MM.1S (cell line): ENCODE measurements around the gene ZFHX3.

ENCODE experiments used
- DNase-seq: peaks from one replicate; pipeline ENCODE4 v3.0.0-alpha.2; 2015
- H2AFZ ChIP-seq: fragments of 300-600 bp; sonication (generic); 2 replicates; pipeline ENCODE4 v1.6.0; 2016; ENCODE audit warnings: antibody characterized with exemption, low read length
- H3F3A ChIP-seq: fragments of 300-600 bp; sonication (generic); 2 replicates; pipeline ENCODE4 v1.6.1; 2016; ENCODE audit warnings: mild to moderate bottlenecking, antibody characterized with exemption, low read length, moderate library complexity, mixed read lengths; ENCODE audit not compliant: insufficient read depth
- H3K27ac ChIP-seq: fragments of 300-600 bp; sonication (generic); 2 replicates; pipeline ENCODE4 v1.5.1; 2016; ENCODE audit warnings: mild to moderate bottlenecking, low read length
- H3K27me3 ChIP-seq: fragments of 300-600 bp; sonication (generic); replicated peaks from 2 replicates; pipeline ENCODE4 v1.6.0; 2016; ENCODE audit warnings: low read length; ENCODE audit not compliant: insufficient read depth
- H3K36me3 ChIP-seq: fragments of 300-600 bp; sonication (generic); replicated peaks from 2 replicates; pipeline ENCODE4 v1.6.1; 2016; ENCODE audit warnings: mild to moderate bottlenecking, low read length, mixed read lengths; ENCODE audit not compliant: insufficient read depth
- H3K4me1 ChIP-seq: fragments of 300-600 bp; sonication (generic); 2 replicates; pipeline ENCODE4 v1.6.1; 2016; ENCODE audit warnings: low read length, mixed read lengths
- H3K4me2 ChIP-seq: fragments of 300-600 bp; sonication (generic); 2 replicates; pipeline ENCODE4 v1.6.0; 2016; ENCODE audit warnings: low read depth, low read length
- H3K4me3 ChIP-seq: fragments of 300-600 bp; sonication (generic); 2 replicates; pipeline ENCODE4 v1.5.1; 2016; ENCODE audit warnings: low read length, mixed read lengths
- H3K79me2 ChIP-seq: fragments of 300-600 bp; sonication (generic); 2 replicates; pipeline ENCODE4 v1.6.1; 2016; ENCODE audit warnings: mixed run types, low read length, mixed read lengths
- H3K9ac ChIP-seq: fragments of 300-600 bp; sonication (generic); 2 replicates; pipeline ENCODE4 v1.6.1; 2016; ENCODE audit warnings: low read length, mixed read lengths
- H3K9me2 ChIP-seq: fragments of 300-600 bp; sonication (generic); replicated peaks from 2 replicates; pipeline ENCODE4 v1.6.1; 2016; ENCODE audit warnings: mild to moderate bottlenecking, low read length, mixed read lengths; ENCODE audit not compliant: insufficient read depth
- H3K9me3 ChIP-seq: fragments of 300-600 bp; sonication (generic); replicated peaks from 2 replicates; pipeline ENCODE4 v1.6.1; 2016; ENCODE audit warnings: mild to moderate bottlenecking, low read length, mixed read lengths; ENCODE audit not compliant: insufficient read depth
- H4K20me1 ChIP-seq: fragments of 300-600 bp; sonication (generic); 2 replicates; pipeline ENCODE4 v1.6.1; 2016; ENCODE audit warnings: mild to moderate bottlenecking, low read length, moderate library complexity, mixed read lengths; ENCODE audit not compliant: insufficient read depth
- EZH2 ChIP-seq: fragments of 300-600 bp; sonication (generic); optimal IDR thresholded peaks from 2 replicates; pipeline ENCODE3; 2017; ENCODE audit warnings: low read depth, mild to moderate bottlenecking, antibody characterized with exemption, low read length, mixed read lengths
- EZH2phosphoT487 ChIP-seq: fragments of 300-600 bp; sonication (generic); IDR thresholded peaks from 2 replicates; pipeline ENCODE4 v1.6.1; 2018; ENCODE audit warnings: antibody characterized with exemption, low read length
- TF ChIP-seq, protein P1 (sequence below): fragments of 300-600 bp; sonication (generic); IDR thresholded peaks from 2 replicates; pipeline ENCODE4 v1.5.1; 2016; ENCODE audit warnings: antibody characterized with exemption, low read length, mixed read lengths

The ZFHX3 gene

GRCh38 chr16:73017321-73017720 lies 30.6 kb downstream of the ZFHX3 start:
- TF ChIP-seq, protein P1, sequence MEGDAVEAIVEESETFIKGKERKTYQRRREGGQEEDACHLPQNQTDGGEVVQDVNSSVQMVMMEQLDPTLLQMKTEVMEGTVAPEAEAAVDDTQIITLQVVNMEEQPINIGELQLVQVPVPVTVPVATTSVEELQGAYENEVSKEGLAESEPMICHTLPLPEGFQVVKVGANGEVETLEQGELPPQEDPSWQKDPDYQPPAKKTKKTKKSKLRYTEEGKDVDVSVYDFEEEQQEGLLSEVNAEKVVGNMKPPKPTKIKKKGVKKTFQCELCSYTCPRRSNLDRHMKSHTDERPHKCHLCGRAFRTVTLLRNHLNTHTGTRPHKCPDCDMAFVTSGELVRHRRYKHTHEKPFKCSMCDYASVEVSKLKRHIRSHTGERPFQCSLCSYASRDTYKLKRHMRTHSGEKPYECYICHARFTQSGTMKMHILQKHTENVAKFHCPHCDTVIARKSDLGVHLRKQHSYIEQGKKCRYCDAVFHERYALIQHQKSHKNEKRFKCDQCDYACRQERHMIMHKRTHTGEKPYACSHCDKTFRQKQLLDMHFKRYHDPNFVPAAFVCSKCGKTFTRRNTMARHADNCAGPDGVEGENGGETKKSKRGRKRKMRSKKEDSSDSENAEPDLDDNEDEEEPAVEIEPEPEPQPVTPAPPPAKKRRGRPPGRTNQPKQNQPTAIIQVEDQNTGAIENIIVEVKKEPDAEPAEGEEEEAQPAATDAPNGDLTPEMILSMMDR = no peak
- TF ChIP-seq EZH2phosphoT487 (no peak), EZH2 (no peak)
- no peaks in the 10 kb centered on the region for H3K79me2 ChIP-seq
- H3K9ac ChIP-seq = no peak overlapping the region
- no peaks in the 10 kb centered on the region for H3K4me1 ChIP-seq
- DNase-seq = no peak
- H4K20me1 ChIP-seq = no peaks in the 10 kb centered on the region
- no peak overlapping the region for H2AFZ ChIP-seq
- no peaks in the 10 kb centered on the region for H3K9me3 ChIP-seq
- no peaks in the 10 kb centered on the region for H3F3A ChIP-seq
- H3K27me3 ChIP-seq = no peaks in the 10 kb centered on the region
- H3K27ac ChIP-seq = no peak overlapping the region
- no peak overlapping the region for H3K4me3 ChIP-seq
- no peaks in the 10 kb centered on the region for H3K9me2 ChIP-seq
- no peaks in the 10 kb centered on the region for H3K36me3 ChIP-seq
- H3K4me2 ChIP-seq = no peak overlapping the region

DNA sequence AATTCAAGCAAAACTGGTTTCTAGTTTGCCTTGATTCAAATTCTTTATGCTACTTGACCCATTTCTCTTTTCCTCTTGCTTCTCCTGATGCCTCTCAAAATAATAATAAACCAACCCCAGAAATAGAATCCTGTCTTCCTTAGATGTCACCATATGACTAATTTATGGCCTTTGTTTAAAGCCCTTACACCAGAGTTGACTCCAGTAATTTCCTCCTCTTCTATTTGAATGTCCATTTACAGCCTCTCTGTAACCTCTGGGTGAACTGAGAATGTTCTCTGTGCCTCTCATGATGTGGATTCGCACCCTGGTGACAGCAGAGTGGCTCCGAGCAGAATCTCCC lies 31.5 kb downstream of the ZFHX3 start:
- TF ChIP-seq EZH2phosphoT487 (no peak), EZH2 (no peak)
- TF ChIP-seq, protein P1 = no peak
- Histone ChIP-seq H3K27ac (no peak overlapping the region), H3K4me1 (no peaks in the 10 kb centered on the region), H4K20me1 (no peaks in the 10 kb centered on the region), H3K9me2 (no peaks in the 10 kb centered on the region), H3K4me2 (no peak overlapping the region), H3K27me3 (no peaks in the 10 kb centered on the region), H2AFZ (no peak overlapping the region), H3K4me3 (no peak overlapping the region), H3K36me3 (no peaks in the 10 kb centered on the region), H3F3A (no peaks in the 10 kb centered on the region), H3K9ac (no peak overlapping the region), H3K9me3 (no peaks in the 10 kb centered on the region), H3K79me2 (no peaks in the 10 kb centered on the region)
- DNase-seq = no peak

- Histone ChIP-seq H3K79me2 (no peaks in the 10 kb centered on the region), H3K27ac (no peak overlapping the region)
- no peak for DNase-seq
Measured at GRCh38 chr16:73015612-73016487, 32.1 kb downstream of the ZFHX3 start.

More at GRCh38 chr16:73015612-73016487, 32.1 kb downstream of the ZFHX3 start:
- Histone ChIP-seq H3K9me3 (no peaks in the 10 kb centered on the region), H3K9ac (no peak overlapping the region), H3K4me2 (no peak overlapping the region), H4K20me1 (no peaks in the 10 kb centered on the region), H3K4me3 (no peak overlapping the region), H3F3A (no peaks in the 10 kb centered on the region), H3K4me1 (no peaks in the 10 kb centered on the region), H3K9me2 (no peaks in the 10 kb centered on the region), H3K27me3 (no peaks in the 10 kb centered on the region), H2AFZ (no peak overlapping the region), H3K36me3 (no peaks in the 10 kb centered on the region)
- TF ChIP-seq EZH2phosphoT487 (no peak), EZH2 (no peak)
- TF ChIP-seq, protein P1 = no peak
